AG09319 (cell line): ENCODE results near the gene TPTE2.

Source experiments
- DNase-seq: peaks from one replicate; pipeline ENCODE4 v3.0.0-alpha.2; 2010; ENCODE audit warnings: low read depth; ENCODE audit errors: extremely low read depth
- TF ChIP-seq, protein P1 (sequence below): IDR thresholded peaks from 2 replicates; pipeline ENCODE4 v1.5.1; 2011; ENCODE audit warnings: low read depth, mild to moderate bottlenecking, inconsistent platforms, low read length, moderate library complexity

Gene TPTE2

DNA sequence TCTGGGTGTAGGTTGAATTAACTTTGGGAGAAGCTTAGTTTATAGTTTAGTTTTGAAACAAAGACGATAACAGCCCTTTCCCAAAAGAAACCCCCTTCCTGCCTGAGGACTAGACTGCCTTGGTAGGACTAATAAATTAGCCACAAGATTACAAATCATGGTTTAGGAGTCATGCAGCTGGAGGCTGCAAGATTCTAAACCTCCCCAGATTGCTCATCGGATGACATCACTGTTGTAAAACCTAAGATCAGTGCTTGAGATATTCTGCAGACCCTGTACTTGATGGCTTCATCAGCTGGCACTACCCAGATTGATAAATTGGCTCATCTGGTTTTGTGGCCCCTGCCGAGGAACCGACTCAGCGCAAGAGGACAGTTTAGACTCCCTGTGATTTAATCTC is 36.2 kb upstream of the TPTE2 start:
- DNase-seq: no peak
- TF ChIP-seq, protein P1, sequence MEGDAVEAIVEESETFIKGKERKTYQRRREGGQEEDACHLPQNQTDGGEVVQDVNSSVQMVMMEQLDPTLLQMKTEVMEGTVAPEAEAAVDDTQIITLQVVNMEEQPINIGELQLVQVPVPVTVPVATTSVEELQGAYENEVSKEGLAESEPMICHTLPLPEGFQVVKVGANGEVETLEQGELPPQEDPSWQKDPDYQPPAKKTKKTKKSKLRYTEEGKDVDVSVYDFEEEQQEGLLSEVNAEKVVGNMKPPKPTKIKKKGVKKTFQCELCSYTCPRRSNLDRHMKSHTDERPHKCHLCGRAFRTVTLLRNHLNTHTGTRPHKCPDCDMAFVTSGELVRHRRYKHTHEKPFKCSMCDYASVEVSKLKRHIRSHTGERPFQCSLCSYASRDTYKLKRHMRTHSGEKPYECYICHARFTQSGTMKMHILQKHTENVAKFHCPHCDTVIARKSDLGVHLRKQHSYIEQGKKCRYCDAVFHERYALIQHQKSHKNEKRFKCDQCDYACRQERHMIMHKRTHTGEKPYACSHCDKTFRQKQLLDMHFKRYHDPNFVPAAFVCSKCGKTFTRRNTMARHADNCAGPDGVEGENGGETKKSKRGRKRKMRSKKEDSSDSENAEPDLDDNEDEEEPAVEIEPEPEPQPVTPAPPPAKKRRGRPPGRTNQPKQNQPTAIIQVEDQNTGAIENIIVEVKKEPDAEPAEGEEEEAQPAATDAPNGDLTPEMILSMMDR: no peak

DNA sequence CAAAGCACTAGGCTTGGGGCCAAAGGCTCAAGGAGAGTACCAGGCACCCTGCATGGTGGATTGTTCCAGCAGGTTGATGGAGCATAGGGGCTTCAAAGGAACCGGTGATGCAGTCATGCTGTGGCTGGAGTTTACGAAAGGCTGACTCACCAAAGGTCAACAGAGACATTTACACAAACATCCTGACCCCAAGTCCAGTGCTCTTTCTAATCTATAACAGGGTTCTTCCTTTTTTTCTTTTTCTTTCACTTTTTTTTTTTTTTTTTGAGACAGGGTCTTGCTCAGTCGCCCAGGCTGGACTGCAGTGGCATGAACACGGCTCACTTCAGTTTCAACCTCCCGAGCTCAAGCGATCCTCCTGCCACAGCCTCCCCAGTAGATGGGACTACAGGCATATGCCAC is 35.6 kb upstream of the TPTE2 start:
- no peak for DNase-seq
- TF ChIP-seq, protein P1: no peak

DNA sequence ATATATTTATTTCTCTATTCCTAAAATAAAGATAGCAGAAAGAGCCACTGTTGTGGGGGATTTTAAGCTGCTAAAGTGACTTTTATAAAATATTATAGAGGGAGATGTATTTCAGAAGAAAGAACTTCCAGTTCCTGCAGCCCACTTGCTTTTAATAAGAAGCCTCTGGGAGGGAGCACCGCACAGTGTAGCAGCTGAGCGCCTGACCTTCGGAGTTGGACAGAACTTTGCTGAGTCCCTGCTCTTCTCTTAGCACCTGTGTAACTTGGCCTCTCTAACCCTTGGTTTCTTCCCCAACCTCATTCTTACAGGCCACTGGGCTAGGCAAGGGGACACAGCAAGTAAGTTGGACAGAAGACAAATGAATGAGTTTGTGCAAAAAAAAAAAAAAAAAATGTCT is 34.8 kb upstream of the TPTE2 start:
- DNase-seq: no peak
- TF ChIP-seq, protein P1: no peak

DNA sequence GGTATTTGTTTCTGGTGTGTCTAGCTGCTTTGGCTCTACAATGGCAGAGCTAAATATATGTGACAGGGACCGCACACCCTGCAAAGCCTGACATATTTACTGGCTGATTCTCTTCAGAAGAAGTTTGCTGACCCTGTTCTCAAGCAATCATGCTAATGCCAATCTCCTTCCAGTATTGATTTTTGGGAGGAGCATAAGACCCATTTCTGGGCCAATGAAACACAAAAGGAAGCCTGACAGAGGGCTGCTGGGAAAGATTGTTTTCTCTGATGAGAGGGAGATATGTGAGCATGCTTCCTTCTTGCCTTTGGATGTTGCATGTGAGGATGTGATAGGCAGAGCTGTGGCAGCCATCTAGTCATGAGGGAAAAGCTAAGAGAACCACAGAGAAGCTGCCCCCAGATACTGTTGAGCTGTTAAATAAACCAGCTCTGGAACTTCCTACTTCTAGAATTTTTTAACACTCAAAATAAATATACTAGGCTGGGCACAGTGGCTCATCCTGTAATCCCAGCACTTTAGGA is 31.4 kb upstream of the TPTE2 start:
- DNase-seq: no peak

DNA sequence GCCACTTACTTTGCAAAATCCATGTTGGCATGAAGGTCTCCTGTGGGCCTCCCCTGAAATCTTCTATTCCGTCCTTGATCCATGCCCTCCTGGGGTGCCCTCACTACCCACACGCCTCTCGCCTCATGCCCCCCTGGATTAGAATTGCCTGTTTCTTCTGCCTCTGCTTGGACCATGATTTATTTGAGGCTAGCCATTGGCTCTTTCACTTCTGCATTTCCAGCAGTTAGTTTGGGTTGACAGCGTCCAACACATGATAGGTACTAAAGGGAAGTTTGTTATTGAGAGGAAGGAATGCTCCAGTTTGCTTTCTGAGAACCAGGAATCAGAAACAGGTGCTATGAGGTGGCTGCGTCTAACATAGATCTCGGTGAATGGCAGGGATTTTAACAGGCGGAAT is 30.5 kb upstream of the TPTE2 start:
- TF ChIP-seq, protein P1: no peak
- no peak for DNase-seq

More for the DNA sequence above, 31.4 kb upstream of the TPTE2 start:
- TF ChIP-seq, protein P1: no peak

DNA sequence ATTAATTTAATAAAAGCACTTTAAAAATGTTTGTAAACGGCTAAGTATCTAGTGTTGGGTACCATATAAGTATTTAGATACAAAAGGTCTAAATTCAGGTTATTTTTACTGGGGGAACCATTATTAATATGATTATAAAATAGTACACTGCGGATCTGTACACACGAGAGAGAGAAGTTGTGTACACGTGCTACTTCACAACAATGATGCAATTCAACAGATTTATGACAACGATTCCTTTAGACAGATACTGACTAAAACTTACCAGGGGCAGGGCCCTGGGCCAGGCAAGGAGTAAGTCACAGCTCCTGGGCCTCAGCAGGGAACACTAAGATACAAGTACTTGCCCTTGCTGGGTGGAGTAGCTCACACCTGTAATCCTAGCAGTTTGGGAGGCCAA is 29.1 kb upstream of the TPTE2 start:
- TF ChIP-seq, protein P1: no peak
- no peak for DNase-seq

DNA sequence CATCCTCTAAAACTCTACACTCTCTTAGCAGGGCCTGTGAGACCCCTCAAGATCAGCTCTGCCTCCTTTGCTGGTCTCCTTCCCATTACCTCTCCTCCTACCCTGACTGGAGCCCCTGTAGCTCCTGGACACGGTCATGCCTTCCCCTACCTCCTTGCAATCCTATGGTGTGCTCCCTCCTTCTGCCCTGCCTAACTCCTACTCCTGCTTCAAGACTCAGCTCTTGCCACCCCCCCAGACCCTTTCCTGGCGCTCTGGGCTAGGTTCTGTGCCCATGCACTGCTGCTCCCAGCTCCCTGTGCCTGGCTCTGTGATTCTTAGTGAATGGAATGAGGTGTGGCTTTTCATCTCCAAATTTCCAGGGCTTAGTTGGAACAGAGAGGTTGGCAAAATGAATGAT is 28.0 kb upstream of the TPTE2 start:
- TF ChIP-seq, protein P1: no peak
- no peak for DNase-seq
